Vagina (tissue), 2 donors: ENCODE results near the gene MORN5.

Experiments
- CTCF ChIP-seq, 3 experiments: fragments of 450-650 bp in 2 of 3; fragments of 200-600 bp in 1 of 3; sonication (generic) in 1 of 3; IDR thresholded peaks; one replicate each; pipeline ENCODE4 v1.5.1; 2017 to 2019; ENCODE audit warnings: antibody characterized with exemption in 3 of 3, mild to moderate bottlenecking in 2 of 3, moderate library complexity in 2 of 3
- POLR2A ChIP-seq, 2 donors: fragments of 450-650 bp; IDR thresholded peaks; one replicate each; pipeline ENCODE4 v1.6.1; 2017; ENCODE audit warnings: antibody characterized with exemption in 2 of 2, mild to moderate bottlenecking in 2 of 2, moderate library complexity in 2 of 2

- TF ChIP-seq CTCF (IDR thresholded peaks at IDR 0.05) (no peak), POLR2A (IDR thresholded peaks at IDR 0.05) (no peak)
These were observed 33.9 kb downstream of the MORN5 start for GRCh38 chr9:122193651-122194050.
